ENCODE results near the gene CRTC3. TPM values are rescaled to one million over a fixed set of nuclear protein-coding genes. Genes with fewer than 3 reads are reported as not detected.
A peak's percentile ranks its signal among the peaks of the same experiment; 100 is the strongest.

The CRTC3 gene
- polyA plus RNA-seq, 6 donors from 2014 or later = 14.2 to 47.8 (median 26.9) TPM

GRCh38 chr15:90558171-90558573, 28.4 kb downstream of the CRTC3 start:
- Mint-ChIP-seq H3K27me3 (no peaks in the 10 kb centered on the region), H3K36me3 (peaks cover 6 to 13% of the 10 kb centered on the region in 2 donors), H3K4me1 (peaks cover 46 to 87% (median 50%) of the 10 kb centered on the region in 3 donors), H3K4me3 (peak overlapping the region in 5 of 8 donors; percentile 10 to 85 (median 46)), H3K27ac (peak overlapping the region in 4 of 6 donors; percentile 22 to 92 (median 81)), H3K9me3 (no peaks in the 10 kb centered on the region)
- DNase-seq (no peak), ATAC-seq (ENCODE audit: low read depth in 2 of 2) (peak in 1 of 2 donors; percentile 37)

GRCh38 chr15:90559119-90559518, 29.4 kb downstream of the CRTC3 start:
- DNase-seq (no peak), ATAC-seq (ENCODE audit: low read depth in 2 of 2) (no peak)
- H3K36me3 Mint-ChIP-seq = peaks cover 6 to 13% of the 10 kb centered on the region in 2 donors
- H3K27me3 Mint-ChIP-seq = no peaks in the 10 kb centered on the region
- H3K4me1 Mint-ChIP-seq = peaks cover 44 to 85% (median 52%) of the 10 kb centered on the region in 3 donors
- no peak overlapping the region for H3K27ac Mint-ChIP-seq
- H3K9me3 Mint-ChIP-seq = no peaks in the 10 kb centered on the region
- H3K4me3 Mint-ChIP-seq = no peak overlapping the region

GRCh38 chr15:90560229-90560776, 30.6 kb downstream of the CRTC3 start:
- Mint-ChIP-seq H3K4me3 (peak overlapping the region in 2 of 8 donors; percentile 43 to 54), H3K36me3 (peaks cover 6 to 13% of the 10 kb centered on the region in 2 donors), H3K9me3 (no peaks in the 10 kb centered on the region), H3K27me3 (no peaks in the 10 kb centered on the region), H3K4me1 (peaks cover 48 to 86% (median 53%) of the 10 kb centered on the region in 3 donors), H3K27ac (no peak overlapping the region)
- DNase-seq (no peak), ATAC-seq (ENCODE audit: low read depth in 2 of 2) (no peak)

- peaks cover 6 to 13% of the 10 kb centered on the region in 2 donors for H3K36me3 Mint-ChIP-seq
- peak; percentile 50 for DNase-seq
- peak overlapping the region; percentile 2 to 88 (median 64) for H3K4me3 Mint-ChIP-seq
- H3K9me3 Mint-ChIP-seq = no peaks in the 10 kb centered on the region
- peaks cover 60 to 93% (median 60%) of the 10 kb centered on the region in 3 donors for H3K4me1 Mint-ChIP-seq
- no peaks in the 10 kb centered on the region for H3K27me3 Mint-ChIP-seq
- ATAC-seq (ENCODE audit: low read depth in 2 of 2) = peak; percentile 13 to 19
- H3K27ac Mint-ChIP-seq = peak overlapping the region in 5 of 6 donors; percentile 27 to 82 (median 69)
Observed at GRCh38 chr15:90561344-90562244, 31.9 kb downstream of the CRTC3 start.

GRCh38 chr15:90562669-90563068, 32.9 kb downstream of the CRTC3 start:
- Mint-ChIP-seq H3K27ac (peak overlapping the region; percentile 52 to 89 (median 76)), H3K36me3 (peaks cover 0 to 7% of the 10 kb centered on the region in 2 donors), H3K4me1 (peaks cover 53 to 91% (median 56%) of the 10 kb centered on the region in 3 donors), H3K9me3 (no peaks in the 10 kb centered on the region), H3K4me3 (peak overlapping the region in 7 of 8 donors; percentile 9 to 88 (median 77)), H3K27me3 (no peaks in the 10 kb centered on the region)
- DNase-seq (no peak), ATAC-seq (ENCODE audit: low read depth in 2 of 2) (no peak)

DNA sequence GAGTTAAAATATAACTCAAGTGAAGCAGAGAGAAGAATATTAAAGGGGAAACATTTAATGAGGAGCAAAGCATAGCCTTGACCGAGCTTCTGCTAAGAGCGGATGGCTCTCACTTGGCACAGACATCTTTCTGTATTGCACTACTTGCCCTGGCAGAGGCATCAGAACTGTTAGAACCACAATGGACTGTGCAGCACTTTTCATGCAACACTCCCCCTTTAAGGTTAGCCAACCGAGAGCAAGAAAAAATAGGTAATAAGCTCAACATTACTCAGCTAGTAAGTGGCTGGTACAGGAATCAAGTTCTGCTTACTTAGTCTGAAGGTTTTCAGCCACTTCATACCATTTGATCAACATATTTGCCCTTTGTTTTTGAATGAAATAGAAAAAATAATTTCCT, 33.7 kb downstream of the CRTC3 start:
- Mint-ChIP-seq H3K27ac (peak overlapping the region in 5 of 6 donors; percentile 60 to 98 (median 94)), H3K4me3 (peak overlapping the region; percentile 13 to 85 (median 76)), H3K36me3 (peaks cover 0 to 4% of the 10 kb centered on the region in 2 donors), H3K4me1 (peaks cover 51 to 91% (median 56%) of the 10 kb centered on the region in 3 donors), H3K27me3 (no peaks in the 10 kb centered on the region), H3K9me3 (no peaks in the 10 kb centered on the region)
- no peak for DNase-seq
- ATAC-seq (ENCODE audit: low read depth in 2 of 2) = peak; percentile 17 to 27

DNA sequence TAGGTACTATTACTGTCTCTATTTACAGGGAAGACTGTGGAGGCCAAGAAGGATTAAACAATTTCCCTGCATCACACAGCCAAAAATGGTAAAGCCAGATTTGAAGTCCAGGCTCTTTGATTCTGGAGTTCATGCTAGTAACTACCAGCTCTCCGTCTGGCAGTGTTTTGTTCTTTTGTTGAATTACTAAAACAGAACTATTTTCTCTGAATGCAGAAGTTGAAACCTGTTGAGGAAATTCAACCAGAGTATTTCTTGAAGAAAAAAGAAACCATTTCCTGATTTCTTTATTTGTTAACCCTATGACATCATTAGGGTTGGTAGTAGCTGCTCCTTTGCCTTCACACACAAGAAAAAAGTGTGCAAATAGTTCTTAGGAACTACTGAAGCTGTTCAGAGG, 34.3 kb downstream of the CRTC3 start:
- Mint-ChIP-seq H3K27me3 (no peaks in the 10 kb centered on the region), H3K4me3 (peak overlapping the region; percentile 13 to 87 (median 80)), H3K9me3 (no peaks in the 10 kb centered on the region), H3K4me1 (peaks cover 51 to 92% (median 57%) of the 10 kb centered on the region in 3 donors), H3K27ac (peak overlapping the region; percentile 89 to 98 (median 94)), H3K36me3 (peaks cover 0 to 4% of the 10 kb centered on the region in 2 donors)
- ATAC-seq (ENCODE audit: low read depth in 2 of 2) (peak; percentile 89), DNase-seq (peak; percentile 73)

GRCh38 chr15:90564590-90564989, 34.9 kb downstream of the CRTC3 start:
- H3K4me3 Mint-ChIP-seq = peak overlapping the region; percentile 13 to 87 (median 80)
- peak overlapping the region; percentile 92 to 98 (median 96) for H3K27ac Mint-ChIP-seq
- peaks cover 0 to 4% of the 10 kb centered on the region in 2 donors for H3K36me3 Mint-ChIP-seq
- DNase-seq (no peak), ATAC-seq (ENCODE audit: low read depth in 2 of 2) (no peak)
- no peaks in the 10 kb centered on the region for H3K9me3 Mint-ChIP-seq
- H3K27me3 Mint-ChIP-seq = no peaks in the 10 kb centered on the region
- peaks cover 51 to 92% (median 57%) of the 10 kb centered on the region in 3 donors for H3K4me1 Mint-ChIP-seq

DNA sequence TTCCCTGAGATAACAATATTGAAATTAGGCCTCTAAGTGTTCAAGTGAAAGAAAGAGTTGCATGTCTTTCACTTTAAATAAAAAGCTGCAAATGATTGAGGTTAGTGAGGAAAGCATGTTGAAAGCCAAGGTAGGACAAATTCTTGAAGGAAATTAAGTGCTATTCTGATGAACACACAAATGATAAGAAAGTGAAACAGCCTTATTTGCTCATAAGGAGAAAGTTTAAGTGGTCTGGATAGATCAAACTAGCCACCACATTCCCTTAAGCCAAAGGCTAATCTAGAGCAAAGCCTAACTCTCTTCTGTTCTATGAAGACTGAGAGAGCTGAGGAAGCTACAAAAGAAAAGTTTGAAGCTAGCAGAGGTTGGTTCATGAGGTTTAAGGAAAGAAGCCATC, 36.1 kb downstream of the CRTC3 start:
- Mint-ChIP-seq H3K27me3 (no peaks in the 10 kb centered on the region), H3K4me3 (peak overlapping the region; percentile 2 to 85 (median 56)), H3K4me1 (peaks cover 55 to 92% (median 68%) of the 10 kb centered on the region in 3 donors), H3K27ac (peak overlapping the region in 5 of 6 donors; percentile 30 to 86 (median 55)), H3K9me3 (no peaks in the 10 kb centered on the region), H3K36me3 (peaks cover 0 to 4% of the 10 kb centered on the region in 2 donors)
- ATAC-seq (ENCODE audit: low read depth in 2 of 2) (no peak), DNase-seq (no peak)

DNA sequence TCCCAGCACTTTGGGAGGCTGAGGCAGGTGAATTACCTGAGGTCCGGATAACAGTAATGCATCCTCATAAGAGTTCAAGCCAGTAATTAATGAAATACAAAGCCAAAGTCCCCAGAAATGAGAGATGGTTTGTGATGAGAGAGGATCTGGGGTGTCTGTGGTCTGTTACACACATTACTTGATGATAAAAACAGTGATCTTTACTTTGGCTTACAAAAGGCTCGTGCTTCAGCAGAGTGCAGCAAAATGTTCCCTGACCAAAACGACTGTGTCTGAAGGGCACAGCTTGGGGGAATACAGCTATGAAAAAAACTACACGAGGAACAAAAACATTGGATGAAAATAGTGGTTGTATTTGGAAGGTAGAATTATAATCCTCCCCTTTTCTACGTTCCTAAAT, 40.9 kb downstream of the CRTC3 start:
- H3K27ac Mint-ChIP-seq = peak overlapping the region in 4 of 6 donors; percentile 48 to 88 (median 66)
- ATAC-seq (ENCODE audit: low read depth in 2 of 2) (no peak), DNase-seq (no peak)
- H3K27me3 Mint-ChIP-seq = no peaks in the 10 kb centered on the region
- peak overlapping the region in 5 of 8 donors; percentile 25 to 84 (median 50) for H3K4me3 Mint-ChIP-seq
- H3K36me3 Mint-ChIP-seq = peaks cover 0 to 7% of the 10 kb centered on the region in 2 donors
- peaks cover 45 to 86% (median 74%) of the 10 kb centered on the region in 3 donors for H3K4me1 Mint-ChIP-seq
- H3K9me3 Mint-ChIP-seq = no peaks in the 10 kb centered on the region

- Mint-ChIP-seq H3K9me3 (no peaks in the 10 kb centered on the region), H3K4me3 (peak overlapping the region; percentile 1 to 84 (median 44)), H3K36me3 (peaks cover 0 to 7% of the 10 kb centered on the region in 2 donors), H3K4me1 (peaks cover 45 to 81% (median 74%) of the 10 kb centered on the region in 3 donors), H3K27me3 (no peaks in the 10 kb centered on the region), H3K27ac (peak overlapping the region in 4 of 6 donors; percentile 2 to 94 (median 40))
- peak; percentile 84 to 92 for ATAC-seq (ENCODE audit: low read depth in 2 of 2)
- peak; percentile 55 for DNase-seq
Observed at GRCh38 chr15:90571063-90571541, 41.4 kb downstream of the CRTC3 start.

GRCh38 chr15:90572893-90573292, 43.2 kb downstream of the CRTC3 start:
- peaks cover 58 to 84% (median 81%) of the 10 kb centered on the region in 3 donors for H3K4me1 Mint-ChIP-seq
- no peak for DNase-seq
- no peaks in the 10 kb centered on the region for H3K27me3 Mint-ChIP-seq
- H3K9me3 Mint-ChIP-seq = no peaks in the 10 kb centered on the region
- H3K36me3 Mint-ChIP-seq = peaks cover 6 to 10% of the 10 kb centered on the region in 2 donors
- no peak for ATAC-seq (ENCODE audit: low read depth in 2 of 2)
- peak overlapping the region in 1 of 8 donors; percentile 8 for H3K4me3 Mint-ChIP-seq
- peak overlapping the region in 3 of 6 donors; percentile 18 to 49 (median 43) for H3K27ac Mint-ChIP-seq
